Measurements from ENCODE around the gene ODAD4. TPM values are rescaled to one million over a fixed set of nuclear protein-coding genes. Genes with fewer than 3 reads are reported as not detected.
"Not testable (repeated sequence)": the region's sequence is repeated elsewhere in the genome, so short reads cannot be mapped to it uniquely, and the experiment has no call there.

The ODAD4 gene
- total and polyA plus RNA-seq, 2 of the 4 experiments (the other 2 are of a cell fraction): 0.38 to 0.54 TPM

DNA sequence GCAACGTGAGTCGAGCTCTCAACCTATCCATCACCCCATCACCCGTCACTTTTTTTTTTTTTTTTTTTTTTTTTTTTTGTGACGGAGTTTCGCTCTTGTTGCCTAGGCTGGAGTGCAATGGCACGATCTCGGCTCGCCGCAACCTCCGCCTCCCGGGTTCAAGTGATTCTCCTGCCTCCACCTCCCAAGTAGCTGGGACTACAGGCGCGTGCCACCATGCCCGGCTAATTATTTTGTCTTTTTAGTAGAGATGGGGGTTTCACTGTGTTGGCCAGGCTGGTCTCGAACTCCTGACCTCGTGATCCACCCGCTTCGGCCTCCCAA lies 378 bp downstream of the ODAD4 start:
- H3K4me1 ChIP-seq (ENCODE audit: control insufficient read depth, insufficient read depth, low read length); ATAC-seq (ENCODE audit: low read depth); H3K36me3 ChIP-seq (ENCODE audit: control insufficient read depth, insufficient read depth, low read length); H2BK5ac ChIP-seq (ENCODE audit: low read depth, low read length, poor library complexity, severe bottlenecking); BruUV-seq (replicated peaks); H2AK5ac ChIP-seq (ENCODE audit: low read depth, low read length); H3K56ac ChIP-seq (ENCODE audit: extremely low read depth, insufficient read depth, low read length); H3K9me1 ChIP-seq (ENCODE audit: insufficient read depth, low read length); H3K23ac ChIP-seq (ENCODE audit: low read depth, low read length); H2BK20ac ChIP-seq (ENCODE audit: low read depth, low read length); DNase-seq; H3K9me3 ChIP-seq (ENCODE audit: control insufficient read depth, insufficient read depth, low read length); dilution Hi-C loops (cut with HindIII; ENCODE audit: low sequenced_read_pairs, unreplicated experiment); H3K18ac ChIP-seq (ENCODE audit: low read depth, low read length); H2BK15ac ChIP-seq (ENCODE audit: low read depth, low read length); H3K27me3 ChIP-seq (ENCODE audit: control insufficient read depth, insufficient read depth, low read length); in situ Hi-C loops (cut with MboI; ENCODE audit: low sequenced_read_pairs); H4K20me1 ChIP-seq (ENCODE audit: insufficient read depth, low read length): not testable (repeated sequence)
- H3K4me2 ChIP-seq (ENCODE audit: low read depth, low read length): peak overlapping the region; percentile 86
- H3K79me1 ChIP-seq (ENCODE audit: low read depth in 1 of 2, low read length in 2 of 2): peaks cover 3 to 13% of the 10 kb centered on the region in 2 experiments; a peak in 2 of 4 replicates
- intact Hi-C loops (cut with micrococcal nuclease): loop anchor here (1.0 kb wide), 1 partner anchor 11 kb away; no protein-coding TSS in a partner anchor
- peak overlapping the region; percentile 47 for H3K27ac ChIP-seq (ENCODE audit: insufficient read depth, low read length)
- POLR2A ChIA-PET (ENCODE audit: unreplicated experiment): interaction anchor here (1.5 kb wide), 1 partner anchor 12 kb away, joined by 7 read pairs; the partner anchor contains the start of gene ACLY
- H3K14ac ChIP-seq (replicated peaks; ENCODE audit: low read depth, low read length): peak overlapping the region; percentile 80; the same call in 1 of the 2 replicates
- CTCF ChIA-PET: interaction anchor here (0.6 kb wide), 1 partner anchor 28 kb away, joined by 3 read pairs; no protein-coding TSS in a partner anchor
- H4K8ac ChIP-seq (ENCODE audit: low read depth in 2 of 2, low read length in 2 of 2): peak overlapping the region; percentile 64 to 94; a peak in 3 of 4 replicates
- peak overlapping the region; percentile 46 for H3K4me3 ChIP-seq (ENCODE audit: insufficient read depth, low read depth, low read length)
- H4K5ac ChIP-seq (ENCODE audit: low read depth, low read length): 0 out of 2 replicates have a peak overlapping the region, but pooled peaks have one; percentile 56
- peak overlapping the region; percentile 46 for H3K9ac ChIP-seq (ENCODE audit: low read depth, low read length)
- H2AFZ ChIP-seq (replicated peaks; ENCODE audit: low read length, poor library complexity): peak overlapping the region; percentile 96
- H2AK9ac ChIP-seq (replicated peaks; ENCODE audit: low read depth, low read length, poor library complexity): peak overlapping the region; percentile 74
- 73% methylated on average over 4 of the region's 18 CpGs; no CpG with 5 or more reads in 1 of the 2 experiments for WGBS, 2 experiments (ENCODE audit: extremely low coverage in 2 of 2, insufficient read length in 1 of 2)
- H2BK120ac ChIP-seq (ENCODE audit: low read depth, low read length): 0 out of 2 replicates have a peak overlapping the region, but pooled peaks have one; percentile 22
- peak overlapping the region; percentile 35; the same call in 1 of the 2 replicates for H4K91ac ChIP-seq (ENCODE audit: insufficient read depth, low read depth, low read length)
- peak overlapping the region; percentile 57; the same call in 1 of the 2 replicates for H3K4ac ChIP-seq (ENCODE audit: low read depth, low read length)

- H2AK5ac ChIP-seq (ENCODE audit: low read depth, low read length); H2BK15ac ChIP-seq (ENCODE audit: low read depth, low read length); H3K23ac ChIP-seq (ENCODE audit: low read depth, low read length); in situ Hi-C loops (cut with MboI; ENCODE audit: low sequenced_read_pairs); H2BK120ac ChIP-seq (ENCODE audit: low read depth, low read length); H3K4me2 ChIP-seq (ENCODE audit: low read depth, low read length); H3K4me1 ChIP-seq (ENCODE audit: control insufficient read depth, insufficient read depth, low read length); H3K4me3 ChIP-seq (ENCODE audit: insufficient read depth, low read depth, low read length); H2AK9ac ChIP-seq (replicated peaks; ENCODE audit: low read depth, low read length, poor library complexity); POLR2A ChIA-PET (ENCODE audit: unreplicated experiment); H3K18ac ChIP-seq (ENCODE audit: low read depth, low read length); H3K56ac ChIP-seq (ENCODE audit: extremely low read depth, insufficient read depth, low read length); H2BK20ac ChIP-seq (ENCODE audit: low read depth, low read length); H4K5ac ChIP-seq (ENCODE audit: low read depth, low read length); dilution Hi-C loops (cut with HindIII; ENCODE audit: low sequenced_read_pairs, unreplicated experiment); H3K27ac ChIP-seq (ENCODE audit: insufficient read depth, low read length); H3K9me3 ChIP-seq (ENCODE audit: control insufficient read depth, insufficient read depth, low read length); H4K20me1 ChIP-seq (ENCODE audit: insufficient read depth, low read length); H3K27me3 ChIP-seq (ENCODE audit: control insufficient read depth, insufficient read depth, low read length); H4K8ac ChIP-seq (ENCODE audit: low read depth in 2 of 2, low read length in 2 of 2); H3K36me3 ChIP-seq (ENCODE audit: control insufficient read depth, insufficient read depth, low read length); DNase-seq; intact Hi-C loops (cut with micrococcal nuclease); CTCF ChIA-PET; H4K91ac ChIP-seq (ENCODE audit: insufficient read depth, low read depth, low read length); H2AFZ ChIP-seq (replicated peaks; ENCODE audit: low read length, poor library complexity); H2BK5ac ChIP-seq (ENCODE audit: low read depth, low read length, poor library complexity, severe bottlenecking); H3K9ac ChIP-seq (ENCODE audit: low read depth, low read length); ATAC-seq (ENCODE audit: low read depth); H3K4ac ChIP-seq (ENCODE audit: low read depth, low read length); H3K9me1 ChIP-seq (ENCODE audit: insufficient read depth, low read length); H3K14ac ChIP-seq (replicated peaks; ENCODE audit: low read depth, low read length); BruUV-seq (replicated peaks): not testable (repeated sequence)
- H3K79me1 ChIP-seq (ENCODE audit: low read depth in 1 of 2, low read length in 2 of 2): peaks cover 3 to 13% of the 10 kb centered on the region in 2 experiments; a peak in 2 of 4 replicates
- WGBS, 2 experiments (ENCODE audit: extremely low coverage in 2 of 2, insufficient read length in 1 of 2): no CpG with 5 or more reads among the region's 4 CpGs
These were observed 1.3 kb downstream of the ODAD4 start for GRCh38 chr17:41931715-41932114.
